NCI-H2107 treated with DMSO at 0.1 percent for 48 hours (cell line): Measurements from ENCODE around the gene TMEM196.

Experiments
- DNase-seq: peaks from one replicate; lab custom pipeline; 2025; ENCODE audit not compliant: unreplicated experiment; lab: John Stamatoyannopoulos, UW

The TMEM196 gene

DNA sequence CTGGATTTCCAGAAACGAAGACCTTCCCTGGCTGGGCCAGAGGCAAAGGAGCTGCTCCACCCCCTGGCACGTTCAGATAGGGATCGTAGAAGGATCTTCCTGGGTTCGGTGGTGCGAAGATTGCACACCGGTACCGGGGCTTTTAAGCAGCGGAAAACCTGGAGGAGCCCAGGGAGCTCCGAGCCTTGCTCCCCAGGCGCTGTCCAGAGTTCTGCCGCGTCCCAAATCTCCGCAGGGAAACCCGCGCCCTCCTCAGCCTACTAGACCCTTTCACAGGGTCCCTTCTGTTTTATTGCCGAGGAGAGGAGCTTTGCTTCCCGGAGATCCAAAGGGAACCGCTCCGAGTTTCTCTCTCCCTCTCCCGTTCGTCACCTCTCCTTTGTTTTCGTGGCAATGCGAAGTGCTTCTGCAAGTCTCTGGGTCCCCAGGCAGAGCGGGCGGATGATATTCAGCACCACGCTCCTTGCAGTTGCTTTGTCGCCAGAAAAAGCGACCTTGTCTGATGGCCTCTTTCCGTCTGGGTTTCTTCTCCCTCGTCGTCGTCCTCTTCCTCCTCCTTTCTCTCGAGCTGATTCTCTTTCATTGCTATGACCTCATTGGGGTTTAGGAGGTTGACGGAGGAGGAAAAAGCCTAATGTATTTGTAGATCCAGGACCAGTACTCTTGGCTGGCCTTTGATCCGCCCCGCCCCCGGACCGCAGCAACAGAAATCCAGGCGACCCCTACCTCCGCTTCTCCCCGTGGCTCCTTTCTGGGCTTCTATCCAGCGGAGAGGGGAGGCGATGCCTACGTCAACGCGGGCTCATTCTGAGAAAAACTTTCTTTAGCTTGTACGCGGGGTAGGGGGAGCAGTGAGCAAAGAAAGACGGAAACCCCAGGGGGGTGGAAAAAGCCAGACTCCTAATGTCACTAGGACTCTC, at the start of gene TMEM196:
TMEM196 (minus strand) TSS at position 777 of the 920 bp plus-strand sequence. CDS start 921 bp downstream, outside the sequence.
- no peak for DNase-seq

DNA sequence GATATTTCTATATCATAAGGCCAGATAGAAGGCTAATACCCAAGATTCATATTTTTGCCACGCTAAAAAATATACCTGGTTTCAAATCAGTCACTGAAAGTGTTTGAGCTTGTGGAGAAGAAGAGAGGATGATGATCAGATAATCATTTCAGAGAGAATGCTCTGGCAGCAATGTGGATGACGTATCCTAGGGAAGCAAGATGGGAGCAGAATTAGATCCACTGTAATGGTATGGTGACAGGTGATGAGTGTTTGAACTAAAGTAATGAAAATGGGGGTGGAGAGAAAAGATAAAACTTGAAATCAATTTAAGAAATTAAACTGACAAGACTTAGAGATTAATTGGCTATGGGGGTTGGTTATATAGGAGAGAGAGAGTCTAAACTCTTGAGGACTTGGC, 42.7 kb upstream of the TMEM196 start:
- no peak for DNase-seq

DNA sequence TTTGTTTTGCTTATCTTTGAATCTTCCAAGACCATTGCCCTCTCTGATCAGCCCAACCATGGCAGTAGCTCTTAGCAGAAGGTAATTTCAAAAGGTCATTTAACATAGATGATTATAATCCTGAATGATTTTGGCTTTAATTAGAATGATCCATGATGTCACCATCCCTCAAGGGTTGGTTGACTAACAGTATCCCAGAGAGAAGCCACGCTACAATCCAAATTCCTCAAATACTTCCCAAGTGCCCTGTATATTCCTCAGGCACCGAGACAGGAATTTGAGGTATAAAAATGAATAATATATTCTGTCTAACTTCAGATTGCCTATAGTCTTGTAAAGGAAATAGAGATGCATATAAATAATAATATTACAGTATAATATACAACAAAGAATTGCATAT, 42.1 kb upstream of the TMEM196 start:
- no peak for DNase-seq

DNA sequence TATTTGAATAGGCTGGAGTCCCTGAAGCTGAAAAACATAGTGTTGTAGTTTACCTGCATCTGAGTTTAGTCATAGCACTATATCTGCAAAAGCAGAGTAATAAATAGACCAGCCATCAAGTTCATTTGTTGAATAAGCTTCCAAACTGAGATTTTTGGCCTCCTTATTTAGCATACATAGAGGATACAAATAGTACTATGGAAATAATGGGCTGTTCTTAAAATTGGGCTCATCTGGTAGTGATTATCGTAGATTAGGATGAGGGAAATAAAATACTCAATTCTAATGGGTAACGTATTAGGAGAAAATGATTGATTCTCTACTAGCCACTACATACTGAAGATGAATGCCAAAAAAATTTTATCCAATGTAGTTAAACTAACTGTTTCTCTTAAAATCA, 41.4 kb upstream of the TMEM196 start:
- DNase-seq, result no peak

DNA sequence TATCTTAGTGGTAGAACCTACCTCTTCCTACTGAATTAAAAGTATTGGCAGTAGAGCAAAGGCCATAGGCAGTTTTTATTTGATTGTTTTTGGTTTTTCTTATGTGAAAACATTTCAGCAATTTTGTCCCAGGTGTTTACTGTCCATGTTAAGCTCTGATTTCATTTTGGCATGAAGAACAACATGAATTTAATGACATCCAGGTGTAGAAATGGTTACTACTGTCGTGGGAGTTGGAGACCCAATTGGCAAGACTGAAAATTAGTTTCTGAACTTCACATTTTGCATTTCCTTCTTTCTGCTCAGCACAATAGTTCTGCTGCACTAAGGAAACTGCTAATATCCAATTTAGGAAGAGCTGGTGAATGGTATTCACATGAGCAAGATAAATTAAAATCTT, 38.0 kb upstream of the TMEM196 start:
- no peak for DNase-seq

DNA sequence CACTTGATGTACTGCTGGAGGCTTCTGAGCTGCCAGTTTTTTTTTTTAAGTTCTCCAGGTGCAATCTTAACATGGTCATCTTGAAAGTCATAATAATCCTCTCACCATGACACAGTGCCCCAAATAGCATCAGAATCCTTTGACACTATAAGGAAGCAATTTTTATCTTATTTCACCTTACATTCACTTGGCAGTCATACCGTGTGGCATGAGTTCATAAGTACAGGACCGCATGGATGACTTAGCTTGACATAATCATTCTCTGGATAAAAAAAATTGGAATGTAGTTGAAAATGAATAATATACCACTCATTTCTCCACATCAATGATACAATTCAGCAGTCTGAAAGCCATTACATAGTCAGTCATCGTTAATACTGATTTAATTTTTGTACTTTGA, 25.6 kb upstream of the TMEM196 start:
- DNase-seq, result no peak

DNA sequence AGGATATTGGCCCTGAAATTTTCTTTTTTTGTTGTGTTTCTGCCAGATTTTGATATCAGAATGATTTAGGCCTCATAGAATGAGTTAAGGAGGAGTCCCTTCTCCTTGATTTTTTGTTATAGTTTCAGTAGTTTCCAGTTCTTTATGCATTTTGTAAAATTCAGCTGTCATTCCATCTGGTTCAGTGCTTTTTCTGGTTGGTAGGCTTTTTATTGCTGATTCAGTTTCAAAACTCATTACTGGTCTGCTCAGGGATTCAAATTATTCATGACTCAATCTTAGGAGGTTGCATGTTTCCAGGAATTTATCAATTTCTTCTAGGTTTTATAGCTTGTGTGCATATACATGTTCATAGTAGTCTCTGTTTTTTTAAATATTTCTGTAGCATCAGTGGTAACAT, 10.1 kb upstream of the TMEM196 start:
- DNase-seq, result no peak

DNA sequence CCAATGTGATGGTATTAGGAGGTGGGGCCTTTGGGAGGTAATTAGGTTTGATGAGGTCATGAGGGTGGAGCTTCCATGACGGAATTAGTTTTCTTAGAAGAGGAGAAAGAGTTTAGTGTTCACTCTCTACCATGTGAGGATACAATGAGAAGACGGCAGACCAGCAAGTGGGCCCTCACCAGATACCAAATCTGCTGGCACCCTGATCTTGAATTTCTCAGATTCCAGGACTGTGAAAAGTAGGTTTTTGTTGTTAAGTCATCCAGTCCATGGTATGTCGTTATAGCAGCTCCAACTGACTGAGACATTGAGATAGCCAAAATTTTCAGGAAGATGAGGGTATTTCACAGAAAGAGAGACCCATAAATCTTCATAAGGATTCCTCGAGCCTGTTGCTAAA, 3.6 kb upstream of the TMEM196 start:
- DNase-seq, result no peak

DNA sequence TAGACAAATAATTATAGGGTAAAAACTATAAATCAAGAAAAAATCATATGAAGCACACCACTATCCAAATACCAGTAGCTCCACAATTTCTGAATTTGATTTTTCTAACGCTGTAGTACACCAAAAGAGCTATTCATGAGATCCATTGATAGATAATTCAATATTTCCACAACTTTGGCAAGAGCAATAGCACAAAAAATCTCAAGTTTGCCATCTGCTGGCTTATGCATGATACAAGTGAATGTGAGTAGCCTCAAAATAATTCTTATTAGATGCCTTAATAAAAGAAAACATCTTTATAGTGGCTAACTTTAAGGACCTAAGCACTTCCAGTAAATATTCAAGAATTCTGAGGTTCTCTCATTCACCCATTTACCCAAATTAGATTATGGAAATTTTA, 2.2 kb upstream of the TMEM196 start:
- DNase-seq, result no peak

DNA sequence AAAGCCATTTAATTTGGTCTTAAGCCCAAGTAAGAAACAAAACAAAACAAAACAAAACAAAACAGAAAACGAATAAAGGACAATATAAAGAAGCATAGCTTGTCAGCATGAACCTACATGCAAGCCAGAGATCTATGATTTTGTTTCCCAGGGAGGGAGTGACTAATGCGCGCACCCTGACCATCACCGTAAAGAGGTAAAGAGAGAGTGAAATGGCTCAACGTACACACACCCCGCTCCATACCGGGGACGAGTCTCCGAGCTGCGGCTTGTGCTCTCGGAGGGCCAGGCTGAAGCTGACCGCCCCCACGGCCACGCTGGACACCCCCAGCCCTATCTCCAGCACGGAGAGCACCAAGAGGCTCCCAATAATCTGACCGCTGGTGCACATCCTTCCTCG, 1.1 kb downstream of the TMEM196 start:
- DNase-seq, result no peak

DNA sequence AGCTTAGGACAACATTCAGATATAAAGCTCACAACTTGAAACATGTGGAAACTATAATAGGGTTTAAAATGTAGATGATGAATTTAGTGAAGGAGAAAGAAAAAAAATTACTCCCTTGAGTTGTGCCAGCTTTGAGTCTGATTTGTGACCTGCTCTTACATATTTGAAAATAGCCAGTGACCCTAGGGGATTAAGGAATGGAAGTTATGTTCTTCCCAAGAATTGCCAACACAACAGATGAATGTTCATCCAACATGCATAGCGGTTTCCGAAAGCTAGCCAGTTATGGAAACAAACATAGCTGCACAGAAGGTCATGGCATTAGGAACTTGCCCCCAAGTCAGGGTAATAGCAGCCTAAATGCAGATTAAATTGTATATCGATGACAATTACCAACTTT, 10.8 kb downstream of the TMEM196 start:
- no peak for DNase-seq

DNA sequence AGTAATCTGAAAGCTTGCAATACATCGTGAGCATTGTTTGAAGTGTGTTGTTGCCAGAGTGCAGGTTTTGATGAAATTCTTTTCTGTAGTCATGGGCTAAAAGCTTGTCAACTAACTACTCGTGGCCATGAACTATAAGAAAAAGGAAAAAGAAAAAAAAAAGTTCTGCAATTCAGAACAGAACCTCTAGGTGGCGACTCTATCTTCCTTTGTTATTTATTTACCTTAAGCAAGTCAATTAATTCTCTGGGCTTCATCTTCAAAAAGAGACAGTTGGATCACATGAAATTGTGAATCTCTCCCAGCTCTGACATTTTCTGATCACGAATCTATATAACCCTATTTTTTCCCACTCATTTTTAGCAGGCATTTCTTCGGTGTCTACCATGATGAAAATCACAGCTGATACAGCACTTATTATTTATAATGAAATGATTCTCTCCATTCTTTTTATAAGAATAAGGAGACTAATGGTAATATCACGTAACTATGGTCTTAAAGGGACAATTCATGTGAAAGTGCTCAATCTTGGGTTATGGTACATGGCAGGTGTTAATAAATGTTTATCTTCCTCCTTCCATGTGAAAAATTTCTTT, 18.8 kb downstream of the TMEM196 start:
- DNase-seq, result peak; percentile 10

DNA sequence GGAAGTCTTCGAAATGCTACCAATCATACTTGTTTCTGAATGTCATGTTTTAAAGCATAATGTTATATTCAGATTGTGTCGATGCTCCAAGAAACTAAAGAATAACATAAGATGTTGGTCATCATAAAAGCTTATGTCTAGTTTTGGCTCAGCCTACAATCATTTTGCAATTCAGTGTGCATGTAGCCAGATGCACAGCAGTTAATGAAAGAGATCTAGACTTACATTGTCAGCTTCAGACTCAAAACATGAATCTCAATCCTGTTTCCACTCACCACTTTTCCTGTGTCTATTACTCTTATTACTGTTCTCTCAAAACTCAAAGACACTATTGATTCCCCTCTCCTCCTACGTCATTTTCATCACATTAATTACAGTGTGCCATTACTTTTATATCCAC, 21.4 kb downstream of the TMEM196 start:
- no peak for DNase-seq

DNA sequence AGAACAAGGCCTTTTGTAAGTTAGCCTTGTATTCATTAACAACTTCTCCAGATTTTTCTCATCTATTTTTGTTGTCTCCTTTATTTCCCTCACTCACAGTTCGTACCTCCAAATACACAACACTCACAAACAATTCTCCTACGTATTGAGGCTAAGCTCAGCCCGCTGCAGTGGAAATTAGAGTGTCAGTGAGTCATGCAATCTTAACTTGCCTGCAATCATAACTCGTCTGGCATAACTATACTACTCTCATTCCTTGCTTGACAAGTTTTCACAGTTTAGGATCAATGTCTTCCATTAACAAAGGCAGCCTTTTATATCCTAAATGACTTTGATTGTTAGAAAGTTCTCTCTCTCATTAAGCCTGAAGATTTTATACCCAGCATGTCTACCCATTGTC, 23.8 kb downstream of the TMEM196 start:
- no peak for DNase-seq

DNA sequence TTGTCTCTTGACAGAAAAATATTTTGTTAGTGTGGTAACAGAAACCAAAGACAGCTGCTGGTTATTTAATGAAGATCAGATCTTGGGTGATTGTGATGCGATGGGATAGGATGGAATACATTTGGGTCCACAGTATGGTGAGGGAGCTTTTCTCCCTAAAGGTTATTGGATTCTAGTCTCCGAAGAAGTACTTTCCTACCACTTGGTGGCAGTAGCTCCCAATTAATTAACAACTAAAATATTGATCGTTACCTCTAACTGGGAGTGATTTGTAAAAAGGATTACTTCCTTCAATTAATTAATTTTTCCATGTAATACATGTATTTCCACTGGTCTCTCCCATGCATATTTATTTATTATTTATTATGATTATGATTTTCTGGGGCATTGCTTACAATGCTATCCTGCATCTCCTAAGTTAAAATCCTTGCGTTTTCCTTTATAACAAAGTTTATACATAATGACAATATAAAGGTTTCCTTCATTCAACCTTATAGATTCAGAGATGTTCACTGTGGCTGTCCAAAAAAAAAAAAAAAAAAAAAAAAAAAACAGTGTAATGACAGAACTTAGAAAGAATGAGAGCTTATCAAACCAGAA, 25.6 kb downstream of the TMEM196 start:
- peak; percentile 14 for DNase-seq

DNA sequence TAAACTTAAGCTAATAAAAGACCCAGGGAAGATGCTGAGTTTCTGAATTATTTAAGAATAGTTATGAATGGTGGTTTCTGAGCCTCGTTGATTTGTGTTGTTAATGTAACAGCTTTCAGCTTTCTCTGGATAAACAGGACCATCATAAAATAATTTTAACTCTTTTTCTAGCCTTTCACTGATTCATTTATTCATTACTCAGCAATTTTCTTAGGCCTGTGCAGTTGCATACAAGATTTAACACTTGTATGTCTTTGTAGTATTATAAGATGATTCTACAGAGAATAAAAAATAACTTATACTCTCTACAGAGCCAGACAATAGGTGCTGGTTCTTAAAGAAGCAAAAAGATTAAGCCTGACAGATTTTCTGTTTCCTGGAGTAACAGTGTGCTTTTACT, 29.3 kb downstream of the TMEM196 start:
- DNase-seq, result no peak

DNA sequence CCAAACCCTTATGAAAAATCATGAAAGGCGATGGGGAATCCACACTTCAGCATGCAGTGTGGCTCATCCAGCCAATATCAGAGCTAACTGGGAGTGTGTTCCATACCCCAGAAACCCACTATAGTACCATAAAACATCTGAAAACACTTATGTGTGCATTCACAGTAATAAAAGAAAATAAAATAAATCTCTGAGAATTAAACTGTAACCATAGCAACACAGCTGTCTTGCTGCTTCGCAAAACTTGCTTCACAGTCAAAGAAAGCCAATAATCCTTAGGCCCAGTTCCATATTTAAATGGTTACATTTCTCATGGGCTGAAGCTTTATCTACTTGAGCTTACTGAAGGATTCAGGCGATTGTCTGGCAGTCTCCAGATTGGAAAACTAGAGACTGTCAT, 44.7 kb downstream of the TMEM196 start:
- no peak for DNase-seq

DNA sequence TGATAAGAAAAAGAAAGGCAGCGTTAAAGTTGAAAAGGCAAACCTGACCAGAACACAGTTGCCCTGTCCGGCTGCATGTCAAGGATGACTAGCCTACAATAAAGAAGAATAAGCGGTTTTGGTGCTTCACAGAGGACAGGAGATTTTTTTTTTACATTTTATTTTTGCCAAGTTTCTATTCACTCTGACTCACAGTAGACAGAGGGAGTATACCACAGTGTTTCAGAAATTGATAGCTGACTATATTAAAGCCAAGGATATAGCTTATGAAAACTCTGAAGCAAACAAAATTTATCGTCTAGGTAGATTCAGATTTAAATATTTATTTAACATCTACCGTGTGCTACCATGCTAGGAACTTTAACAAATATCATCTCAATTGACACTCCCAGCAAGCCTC, 47.6 kb downstream of the TMEM196 start:
- no peak for DNase-seq

DNA sequence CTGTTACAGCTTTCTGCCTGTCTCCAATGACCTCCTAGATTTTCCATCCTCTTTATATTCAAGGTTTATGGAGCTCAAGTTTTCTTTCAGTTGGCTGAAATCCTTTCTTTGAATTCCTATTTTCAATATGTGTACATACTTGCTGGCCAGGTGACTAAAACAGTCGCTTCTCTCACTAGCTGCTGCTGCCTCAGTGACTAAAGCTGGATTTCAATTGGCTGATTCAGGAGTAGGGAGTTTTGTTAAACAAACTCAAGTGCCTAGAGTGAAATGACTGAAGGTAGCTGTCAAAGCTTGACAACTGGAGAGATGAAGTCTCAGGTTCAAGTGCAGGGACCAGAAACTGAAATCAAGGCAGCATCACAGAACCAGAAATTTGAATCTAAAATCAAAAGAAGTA, 57.9 kb downstream of the TMEM196 start:
- no peak for DNase-seq

DNA sequence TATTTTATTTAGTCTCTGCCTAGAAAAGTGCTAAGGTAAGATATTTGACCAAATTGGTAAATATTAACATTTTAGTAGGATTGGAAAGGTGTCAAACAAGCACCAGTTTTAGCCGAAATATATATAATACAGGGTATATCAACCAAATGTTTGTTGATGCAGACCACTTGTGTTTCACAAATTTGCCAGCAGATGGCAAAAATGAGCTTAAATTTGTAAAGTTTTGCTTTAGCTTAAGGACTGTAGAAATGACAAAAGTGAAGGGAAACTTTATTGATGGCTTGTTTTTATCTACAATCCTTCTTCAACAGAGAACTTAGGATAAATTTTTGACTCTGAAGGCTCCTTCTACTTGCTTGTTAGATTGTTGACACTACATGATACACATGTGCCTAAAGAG, 59.7 kb downstream of the TMEM196 start:
- DNase-seq, result no peak

DNA sequence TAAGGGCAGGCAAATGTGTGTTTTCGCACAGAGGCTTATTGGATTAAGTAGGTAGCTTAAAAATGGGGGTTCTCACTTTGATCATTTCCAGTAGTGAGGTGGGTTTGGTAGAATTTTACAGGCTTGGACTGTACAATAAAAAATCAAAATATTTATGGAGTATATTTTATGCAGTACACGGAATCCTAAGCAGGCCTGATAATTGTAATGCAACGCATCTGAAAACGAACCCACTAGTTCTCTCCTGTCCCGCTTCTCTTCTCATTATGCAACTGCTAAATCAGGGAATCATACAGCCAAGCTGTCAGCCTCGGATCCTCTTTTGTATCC, 64.2 kb downstream of the TMEM196 start:
- DNase-seq, result no peak
